ENCODE data around the gene KIF20B.

- TF ChIP-seq CTCF (IDR thresholded peaks at IDR 0.05): no peak
- TF ChIP-seq POLR2A (IDR thresholded peaks at IDR 0.05; ENCODE audit: low read depth): no peak
These were observed 75.3 kb downstream of the KIF20B start for GRCh38 chr10:89776665-89777064.
